ENCODE data around the gene CMC2. TPM values are rescaled to one million over a fixed set of nuclear protein-coding genes. Genes with fewer than 3 reads are reported as not detected.

Gene CMC2
- polyA plus RNA-seq, 1 donor (not counting 4 experiments of a cell fraction or from before 2014, with no cell fraction given) = 91.8 TPM

- no peak overlapping the region for H2AFZ ChIP-seq (ENCODE audit: control insufficient read depth, low read length)
- H3K79me2 ChIP-seq (ENCODE audit: control insufficient read depth, insufficient read depth, low read length) = peaks cover 31% of the 10 kb centered on the region
- no peaks in the 10 kb centered on the region for H4K20me1 ChIP-seq (ENCODE audit: control insufficient read depth, extremely low read depth, insufficient read depth, low read length)
- no peaks in the 10 kb centered on the region for H3K9me3 ChIP-seq (ENCODE audit: control insufficient read depth, low read depth, low read length)
- no peaks in the 10 kb centered on the region for H3K27me3 ChIP-seq (ENCODE audit: control insufficient read depth, extremely low read depth, insufficient read depth, low read length)
- no peak overlapping the region for H3K4me2 ChIP-seq (ENCODE audit: control insufficient read depth, extremely low read depth, insufficient read depth, low read depth, low read length)
- TF ChIP-seq EZH2 (IDR thresholded peaks at IDR 0.05; ENCODE audit: low read length) (no peak), CTCF (optimal IDR thresholded peaks at IDR 0.05 in 1 of 3, IDR thresholded peaks at IDR 0.05 in 1 of 3, conservative IDR thresholded peaks at IDR 0.05 in 1 of 3; ENCODE audit: extremely low read depth in 1 of 3, insufficient read depth in 2 of 3, low read length in 3 of 3) (no peak)
- dilution Hi-C loops (cut with MboI; ENCODE audit: extremely low pct_ligation_motif_present, low sequenced_read_pairs) = no loop called here
- FAIRE-seq (no peak), DNase-seq (ENCODE audit: low read depth, low spot score) (no peak)
- peaks cover 8% of the 10 kb centered on the region for H3K4me1 ChIP-seq (ENCODE audit: control insufficient read depth, extremely low read depth, insufficient read depth, low read length)
- peaks cover 9 to 13% of the 10 kb centered on the region in 2 experiments for H3K36me3 ChIP-seq (ENCODE audit: control insufficient read depth in 2 of 2, extremely low read depth in 1 of 2, insufficient read depth in 2 of 2, low read length in 2 of 2)
- H3K27ac ChIP-seq (ENCODE audit: control insufficient read depth, insufficient read depth, low read length) = no peak overlapping the region
- H3K9ac ChIP-seq (ENCODE audit: control insufficient read depth, extremely low read depth, insufficient read depth, low read length) = no peak overlapping the region
- no peak overlapping the region for H3K4me3 ChIP-seq (ENCODE audit: control insufficient read depth in 2 of 3, extremely low read depth in 1 of 3, insufficient read depth in 2 of 3, low read depth in 1 of 3, low read length in 3 of 3)
- H3K9me1 ChIP-seq (ENCODE audit: control insufficient read depth, extremely low read depth, insufficient read depth, low read length) = no peaks in the 10 kb centered on the region
Observed at GRCh38 chr16:81040842-81041241, 34.2 kb upstream of the CMC2 start.

- peaks cover 9 to 13% of the 10 kb centered on the region in 2 experiments for H3K36me3 ChIP-seq (ENCODE audit: control insufficient read depth in 2 of 2, extremely low read depth in 1 of 2, insufficient read depth in 2 of 2, low read length in 2 of 2)
Observed at GRCh38 chr16:81040131-81040530, 33.4 kb upstream of the CMC2 start.

More at GRCh38 chr16:81040131-81040530, 33.4 kb upstream of the CMC2 start:
- Histone ChIP-seq H3K4me2 (ENCODE audit: control insufficient read depth, extremely low read depth, insufficient read depth, low read depth, low read length) (no peak overlapping the region), H3K4me3 (ENCODE audit: control insufficient read depth in 2 of 3, extremely low read depth in 1 of 3, insufficient read depth in 2 of 3, low read depth in 1 of 3, low read length in 3 of 3) (no peak overlapping the region), H4K20me1 (ENCODE audit: control insufficient read depth, extremely low read depth, insufficient read depth, low read length) (no peaks in the 10 kb centered on the region), H3K4me1 (ENCODE audit: control insufficient read depth, extremely low read depth, insufficient read depth, low read length) (peaks cover 12% of the 10 kb centered on the region), H3K27ac (ENCODE audit: control insufficient read depth, insufficient read depth, low read length) (no peak overlapping the region), H3K27me3 (ENCODE audit: control insufficient read depth, extremely low read depth, insufficient read depth, low read length) (no peaks in the 10 kb centered on the region), H3K9me3 (ENCODE audit: control insufficient read depth, low read depth, low read length) (no peaks in the 10 kb centered on the region), H3K79me2 (ENCODE audit: control insufficient read depth, insufficient read depth, low read length) (peaks cover 31% of the 10 kb centered on the region), H3K9ac (ENCODE audit: control insufficient read depth, extremely low read depth, insufficient read depth, low read length) (no peak overlapping the region), H3K9me1 (ENCODE audit: control insufficient read depth, extremely low read depth, insufficient read depth, low read length) (no peaks in the 10 kb centered on the region), H2AFZ (ENCODE audit: control insufficient read depth, low read length) (no peak overlapping the region)
- TF ChIP-seq EZH2 (IDR thresholded peaks at IDR 0.05; ENCODE audit: low read length) = no peak
- TF ChIP-seq CTCF (optimal IDR thresholded peaks at IDR 0.05 in 1 of 3, IDR thresholded peaks at IDR 0.05 in 1 of 3, conservative IDR thresholded peaks at IDR 0.05 in 1 of 3; ENCODE audit: extremely low read depth in 1 of 3, insufficient read depth in 2 of 3, low read length in 3 of 3) = no peak
- FAIRE-seq (no peak), DNase-seq (ENCODE audit: low read depth, low spot score) (no peak)
- dilution Hi-C loops (cut with MboI; ENCODE audit: extremely low pct_ligation_motif_present, low sequenced_read_pairs) = no loop called here
